ENCODE results near the gene TREX2. TPM values are rescaled to one million over a fixed set of nuclear protein-coding genes. Genes with fewer than 3 reads are reported as not detected.

Gene TREX2
- total and polyA plus RNA-seq, 8 donors = 0.55 to 1.4 (median 0.92) TPM

- Histone ChIP-seq H3K4me3 (no peak overlapping the region), H3K27me3 (no peaks in the 10 kb centered on the region), H3K27ac (no peak overlapping the region), H3K4me1 (no peaks in the 10 kb centered on the region), H3K36me3 (peaks cover 0 to 31% of the 10 kb centered on the region in 2 donors), H3K9me3 (no peaks in the 10 kb centered on the region)
- intact Hi-C loops (cut with DNase I) = no loop called here
- peak in 1 of 4 donors; percentile 43 for DNase-seq
- TF ChIP-seq CTCF (IDR thresholded peaks at IDR 0.05) = no peak
- no peak for ATAC-seq
Measured at GRCh38 chrX:153446950-153447580, 1.2 kb upstream of the TREX2 start.

GRCh38 chrX:153446636-153446936 is 730 bp upstream of the TREX2 start:
- ATAC-seq (no peak), DNase-seq (no peak)
- Histone ChIP-seq H3K4me3 (no peak overlapping the region), H3K4me1 (no peaks in the 10 kb centered on the region), H3K27ac (no peak overlapping the region), H3K9me3 (no peaks in the 10 kb centered on the region), H3K27me3 (no peaks in the 10 kb centered on the region), H3K36me3 (peaks cover 0 to 28% of the 10 kb centered on the region in 2 donors)
- TF ChIP-seq CTCF (IDR thresholded peaks at IDR 0.05) = no peak
- intact Hi-C loops (cut with DNase I) = no loop called here

GRCh38 chrX:153445106-153445855 is 575 bp downstream of the TREX2 start:
- Histone ChIP-seq H3K36me3 (peaks cover 0 to 20% of the 10 kb centered on the region in 2 donors), H3K4me1 (no peaks in the 10 kb centered on the region), H3K27ac (no peak overlapping the region), H3K9me3 (no peaks in the 10 kb centered on the region), H3K27me3 (no peaks in the 10 kb centered on the region), H3K4me3 (no peak overlapping the region)
- TF ChIP-seq CTCF (IDR thresholded peaks at IDR 0.05) = no peak
- ATAC-seq (no peak), DNase-seq (peak in 1 of 4 donors; percentile 29)
- intact Hi-C loops (cut with DNase I) = no loop called here

GRCh38 chrX:153444333-153445011 is 1.4 kb downstream of the TREX2 start:
- no peak for TF ChIP-seq CTCF (IDR thresholded peaks at IDR 0.05)
- ATAC-seq = no peak
- peaks cover 0 to 12% of the 10 kb centered on the region in 2 donors for H3K36me3 ChIP-seq
- H3K4me3 ChIP-seq = no peak overlapping the region
- no peak overlapping the region for H3K27ac ChIP-seq
- no peaks in the 10 kb centered on the region for H3K4me1 ChIP-seq
- no peaks in the 10 kb centered on the region for H3K27me3 ChIP-seq
- DNase-seq = peak in 1 of 4 donors; percentile 21
- intact Hi-C loops (cut with DNase I) = no loop called here
- no peaks in the 10 kb centered on the region for H3K9me3 ChIP-seq

Measured in left lung (tissue), 10 donors.